ENCODE results near the gene CHTF8. TPM values are rescaled to one million over a fixed set of nuclear protein-coding genes. Genes with fewer than 3 reads are reported as not detected.
A peak's percentile ranks its signal among the peaks of the same experiment; 100 is the strongest.

The CHTF8 gene
- polyA plus RNA-seq, 1 experiment = 161 TPM

GRCh38 chr16:69108064-69108904 is 24.1 kb downstream of the CHTF8 start:
- ChIA-PET POLR2A (no interaction called here), CTCF (interaction anchor here (1.0 to 1.2 kb wide), 2 partner anchors 178 to 207 kb away, joined by 3 read pairs; no protein-coding TSS in a partner anchor)
- TF ChIP-seq, protein P1, sequence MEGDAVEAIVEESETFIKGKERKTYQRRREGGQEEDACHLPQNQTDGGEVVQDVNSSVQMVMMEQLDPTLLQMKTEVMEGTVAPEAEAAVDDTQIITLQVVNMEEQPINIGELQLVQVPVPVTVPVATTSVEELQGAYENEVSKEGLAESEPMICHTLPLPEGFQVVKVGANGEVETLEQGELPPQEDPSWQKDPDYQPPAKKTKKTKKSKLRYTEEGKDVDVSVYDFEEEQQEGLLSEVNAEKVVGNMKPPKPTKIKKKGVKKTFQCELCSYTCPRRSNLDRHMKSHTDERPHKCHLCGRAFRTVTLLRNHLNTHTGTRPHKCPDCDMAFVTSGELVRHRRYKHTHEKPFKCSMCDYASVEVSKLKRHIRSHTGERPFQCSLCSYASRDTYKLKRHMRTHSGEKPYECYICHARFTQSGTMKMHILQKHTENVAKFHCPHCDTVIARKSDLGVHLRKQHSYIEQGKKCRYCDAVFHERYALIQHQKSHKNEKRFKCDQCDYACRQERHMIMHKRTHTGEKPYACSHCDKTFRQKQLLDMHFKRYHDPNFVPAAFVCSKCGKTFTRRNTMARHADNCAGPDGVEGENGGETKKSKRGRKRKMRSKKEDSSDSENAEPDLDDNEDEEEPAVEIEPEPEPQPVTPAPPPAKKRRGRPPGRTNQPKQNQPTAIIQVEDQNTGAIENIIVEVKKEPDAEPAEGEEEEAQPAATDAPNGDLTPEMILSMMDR (IDR thresholded peaks at IDR 0.05; ENCODE audit: insufficient read depth, low read depth, low read length) = no peak
- Histone ChIP-seq H3K27me3 (ENCODE audit: control insufficient read depth, insufficient read depth, low read length) (peaks cover 2% of the 10 kb centered on the region; the same call in 1 of the 2 replicates), H3K36me3 (ENCODE audit: control insufficient read depth, insufficient read depth, low read length) (peaks cover 6% of the 10 kb centered on the region; the same call in 1 of the 2 replicates), H3K4me3 (ENCODE audit: low read depth, low read length) (no peak overlapping the region)
- no peak for DNase-seq (ENCODE audit: low read depth)

DNA sequence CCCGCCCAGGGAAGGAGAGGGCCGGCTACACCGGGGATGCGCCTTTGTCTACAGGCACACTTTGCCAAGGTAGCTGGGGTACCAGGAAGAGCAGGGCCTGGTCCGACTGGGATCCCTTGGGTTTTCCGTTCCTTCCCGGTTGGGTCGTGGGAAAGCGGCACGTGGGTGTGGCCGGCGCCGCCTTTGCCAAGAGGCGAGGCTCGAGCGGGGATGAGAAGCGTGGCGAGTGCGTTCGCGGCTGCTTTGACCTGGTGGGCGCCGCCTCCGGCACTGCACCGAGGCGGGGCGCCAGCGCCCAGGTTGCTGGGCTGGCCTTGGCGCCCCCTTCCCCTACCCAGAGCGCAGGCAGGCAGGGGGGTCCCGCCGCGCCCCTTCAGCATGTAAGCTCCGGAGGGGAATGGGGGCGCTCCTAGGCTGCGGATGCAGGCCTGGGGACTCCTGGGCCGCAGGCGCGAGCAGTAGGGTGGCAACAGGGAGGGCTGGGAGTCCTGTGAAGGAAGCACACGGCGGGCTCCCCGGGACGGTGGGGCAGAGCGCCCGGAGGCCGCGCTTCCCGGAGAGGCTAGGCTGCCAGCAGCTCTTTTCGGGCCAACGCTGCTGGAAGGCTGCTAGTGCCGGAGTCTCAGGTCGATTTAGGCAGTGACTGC is 24.9 kb downstream of the CHTF8 start:
- CTCF ChIA-PET = interaction anchor here (1.2 kb wide), 1 partner anchor 207 kb away, joined by 3 read pairs; no protein-coding TSS in a partner anchor
- TF ChIP-seq, protein P1 (IDR thresholded peaks at IDR 0.05; ENCODE audit: insufficient read depth, low read depth, low read length) = no peak
- Histone ChIP-seq H3K27me3 (ENCODE audit: control insufficient read depth, insufficient read depth, low read length) (peaks cover 2% of the 10 kb centered on the region; the same call in 1 of the 2 replicates), H3K4me3 (ENCODE audit: low read depth, low read length) (no peak overlapping the region), H3K36me3 (ENCODE audit: control insufficient read depth, insufficient read depth, low read length) (peaks cover 6% of the 10 kb centered on the region; the same call in 1 of the 2 replicates)
- POLR2A ChIA-PET = no interaction called here
- no peak for DNase-seq (ENCODE audit: low read depth)

- TF ChIP-seq, protein P1 (IDR thresholded peaks at IDR 0.05; ENCODE audit: insufficient read depth, low read depth, low read length) = no peak
- H3K36me3 ChIP-seq (ENCODE audit: control insufficient read depth, insufficient read depth, low read length) = peaks cover 1% of the 10 kb centered on the region; the same call in 1 of the 2 replicates
- H3K27me3 ChIP-seq (ENCODE audit: control insufficient read depth, insufficient read depth, low read length) = peaks cover 2% of the 10 kb centered on the region; the same call in 1 of the 2 replicates
- DNase-seq (ENCODE audit: low read depth) = no peak
- H3K4me3 ChIP-seq (ENCODE audit: low read depth, low read length) = peak overlapping the region; percentile 48
- POLR2A ChIA-PET = no interaction called here
- CTCF ChIA-PET = interaction anchor here (1.5 to 1.9 kb wide), 2 partner anchors 7 to 18 kb away, joined by 6 read pairs; no protein-coding TSS in a partner anchor
These were observed 25.7 kb downstream of the CHTF8 start for GRCh38 chr16:69106491-69107315.

- CTCF ChIA-PET = interaction anchor here (0.7 to 1.9 kb wide), 5 partner anchors 8 to 258 kb away, joined by 3 to 6 read pairs (median 4); no protein-coding TSS in a partner anchor
These were observed 26.7 kb downstream of the CHTF8 start, which contains the start of gene HAS3 for GRCh38 chr16:69105501-69106361. HAS3 (plus strand) TSS chr16:69105653; CDS start chr16:69109396, 3,743 bp downstream.

More at GRCh38 chr16:69105501-69106361, 26.7 kb downstream of the CHTF8 start, which contains the start of gene HAS3:
- POLR2A ChIA-PET = interaction anchor here (0.6 kb wide), 1 partner anchor 308 kb away, joined by 3 read pairs; no protein-coding TSS in a partner anchor
- no peak for DNase-seq (ENCODE audit: low read depth)
- Histone ChIP-seq H3K4me3 (ENCODE audit: low read depth, low read length) (peak within 1 kb of the TSS; percentile 48), H3K36me3 (ENCODE audit: control insufficient read depth, insufficient read depth, low read length) (no peaks in the 10 kb centered on the region), H3K27me3 (ENCODE audit: control insufficient read depth, insufficient read depth, low read length) (peaks cover 2% of the 10 kb centered on the region; the same call in 1 of the 2 replicates)
- TF ChIP-seq, protein P1 (IDR thresholded peaks at IDR 0.05; ENCODE audit: insufficient read depth, low read depth, low read length) = no peak

Data from BJ (cell line).